ENCODE results near the gene PTPRG.

GRCh38 chr3:61793056-61793455 is 231.7 kb downstream of the PTPRG start:
- TF ChIP-seq EP300 (IDR thresholded peaks at IDR 0.05) (no peak), CTCF (IDR thresholded peaks at IDR 0.05) (no peak)

All from esophagus muscularis mucosa (tissue), 3 donors.